ENCODE measurements around the gene KRCC1. TPM values are rescaled to one million over a fixed set of nuclear protein-coding genes. Genes with fewer than 3 reads are reported as not detected.

Gene KRCC1
- polyA plus RNA-seq, 3 donors, result 10.8 to 31.6 (median 24.7) TPM

DNA sequence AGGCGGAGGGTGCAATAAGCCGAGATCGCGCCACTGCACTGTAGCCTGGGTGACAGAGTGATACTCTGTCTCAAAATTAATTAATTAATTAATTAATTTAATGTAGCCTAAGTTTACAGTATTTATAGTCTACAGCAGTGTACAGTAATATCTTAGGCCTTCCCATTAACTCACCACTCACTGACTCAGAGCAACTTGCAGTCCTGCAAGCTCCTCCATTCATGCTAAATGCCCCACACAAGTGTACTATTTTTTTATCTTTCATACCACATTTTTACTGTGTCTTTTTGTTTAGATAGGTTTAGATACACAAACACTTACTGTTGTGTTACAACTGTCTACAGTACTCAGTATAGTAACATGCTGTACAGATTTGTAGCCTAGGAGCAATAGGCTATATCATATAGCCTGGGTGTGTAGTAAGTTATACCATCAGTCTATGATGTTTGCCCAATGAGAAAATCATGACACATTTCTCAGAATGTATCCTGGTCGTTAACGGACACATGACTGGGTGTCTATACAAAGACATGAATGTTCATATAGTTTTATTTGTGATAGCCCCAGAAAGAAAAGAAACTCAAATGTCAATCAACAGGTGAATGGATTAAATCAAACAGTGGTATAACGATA lies 23.4 kb downstream of the KRCC1 start:
- Histone ChIP-seq H3K27ac (ENCODE audit: low read depth in 1 of 2, low read length in 2 of 2) (no peak overlapping the region), H3K4me1 (ENCODE audit: control insufficient read depth in 1 of 2, insufficient read depth in 2 of 2, low read length in 2 of 2) (peaks cover 22 to 34% of the 10 kb centered on the region in 2 donors), H4K20me1 (ENCODE audit: insufficient read depth, low read length) (peaks cover 12% of the 10 kb centered on the region), H3K4me3 (replicated peaks in 1 of 3; ENCODE audit: low read depth in 2 of 3, low read length in 3 of 3) (no peak overlapping the region), H3K9me3 (replicated peaks in 1 of 2; ENCODE audit: control insufficient read depth in 1 of 2, insufficient read depth in 1 of 2, low read length in 2 of 2) (no peaks in the 10 kb centered on the region), H2AFZ (ENCODE audit: insufficient read depth, low read depth, low read length, poor library complexity, severe bottlenecking) (no peak overlapping the region), H3K4me2 (replicated peaks; ENCODE audit: extremely low read depth, low read length, poor library complexity, severe bottlenecking) (no peak overlapping the region), H3K27me3 (ENCODE audit: control insufficient read depth in 2 of 2, insufficient read depth in 2 of 2, low read length in 2 of 2) (no peaks in the 10 kb centered on the region), H3K36me3 (replicated peaks in 1 of 2; ENCODE audit: control insufficient read depth in 1 of 2, insufficient read depth in 2 of 2, low read length in 2 of 2) (peaks cover 39 to 67% of the 10 kb centered on the region in 2 donors), H3K79me2 (ENCODE audit: insufficient read depth, low read length) (peaks cover 6% of the 10 kb centered on the region), H3K9ac (ENCODE audit: insufficient read depth, low read length, poor library complexity, severe bottlenecking) (no peak overlapping the region)
- Mint-ChIP-seq H3K27ac (no peak overlapping the region), H3K9me3 (no peaks in the 10 kb centered on the region), H3K4me3 (no peak overlapping the region), H3K27me3 (ENCODE audit: low read depth in 3 of 3) (peaks cover 0 to 2% (median 0%) of the 10 kb centered on the region in 3 donors), H3K4me1 (peaks cover 39% of the 10 kb centered on the region), H3K36me3 (peaks cover 39 to 63% of the 10 kb centered on the region in 2 donors)
- no peak for TF ChIP-seq CTCF (IDR thresholded peaks at IDR 0.05)
- no peak for DNase-seq
- intact Hi-C loops (cut with micrococcal nuclease), result no loop called here
- no CpG with 5 or more reads among the region's 7 CpGs for WGBS (ENCODE audit: insufficient coverage)

GRCh38 chr2:88028931-88029330 lies 26.7 kb downstream of the KRCC1 start:
- H3K27me3 Mint-ChIP-seq (ENCODE audit: low read depth in 3 of 3), result peaks cover 0 to 4% (median 0%) of the 10 kb centered on the region in 3 donors
- H2AFZ ChIP-seq (ENCODE audit: insufficient read depth, low read depth, low read length, poor library complexity, severe bottlenecking), result no peak overlapping the region
- H3K4me3 ChIP-seq (replicated peaks in 1 of 3; ENCODE audit: low read depth in 2 of 3, low read length in 3 of 3), result no peak overlapping the region
- no peak overlapping the region for H3K4me2 ChIP-seq (replicated peaks; ENCODE audit: extremely low read depth, low read length, poor library complexity, severe bottlenecking)
- peaks cover 30% of the 10 kb centered on the region for H3K4me1 Mint-ChIP-seq
- intact Hi-C loops (cut with micrococcal nuclease), result no loop called here
- peaks cover 9 to 15% of the 10 kb centered on the region in 2 donors for H3K4me1 ChIP-seq (ENCODE audit: control insufficient read depth in 1 of 2, insufficient read depth in 2 of 2, low read length in 2 of 2)
- no peak overlapping the region for H3K9ac ChIP-seq (ENCODE audit: insufficient read depth, low read length, poor library complexity, severe bottlenecking)
- no peak for TF ChIP-seq CTCF (IDR thresholded peaks at IDR 0.05)
- H3K27ac ChIP-seq (ENCODE audit: low read depth in 1 of 2, low read length in 2 of 2), result peak overlapping the region in 1 of 2 donors; percentile 78
- WGBS (ENCODE audit: insufficient coverage), result 100% methylated on average over 1 of the region's 4 CpGs
- no peaks in the 10 kb centered on the region for H3K9me3 Mint-ChIP-seq
- peaks cover 39 to 62% of the 10 kb centered on the region in 2 donors for H3K36me3 ChIP-seq (replicated peaks in 1 of 2; ENCODE audit: control insufficient read depth in 1 of 2, insufficient read depth in 2 of 2, low read length in 2 of 2)
- no peaks in the 10 kb centered on the region for H3K9me3 ChIP-seq (replicated peaks in 1 of 2; ENCODE audit: control insufficient read depth in 1 of 2, insufficient read depth in 1 of 2, low read length in 2 of 2)
- H3K36me3 Mint-ChIP-seq, result peaks cover 39 to 62% of the 10 kb centered on the region in 2 donors
- H3K27ac Mint-ChIP-seq, result peak overlapping the region in 4 of 7 donors; percentile 15 to 96 (median 64)
- H3K4me3 Mint-ChIP-seq, result no peak overlapping the region
- H3K79me2 ChIP-seq (ENCODE audit: insufficient read depth, low read length), result no peaks in the 10 kb centered on the region
- H3K27me3 ChIP-seq (ENCODE audit: control insufficient read depth in 2 of 2, insufficient read depth in 2 of 2, low read length in 2 of 2), result no peaks in the 10 kb centered on the region
- no peak for DNase-seq
- peaks cover 5% of the 10 kb centered on the region for H4K20me1 ChIP-seq (ENCODE audit: insufficient read depth, low read length)
